Adrenal gland (tissue), 12 donors: ENCODE results near the gene TRAF3IP3. TPM values are rescaled to one million over a fixed set of nuclear protein-coding genes. Genes with fewer than 3 reads are reported as not detected.

Experiments used
- DNase-seq, 7 donors: peaks; one replicate each; pipeline ENCODE4 v3.0.0-alpha.2; 2019 to 2020
- H3K27ac ChIP-seq, 5 donors: fragments of 200-600 bp; sonication (generic) in 4 of 5; 1 replicate in 3 of 5; 2 replicates in 2 of 5; pipeline versions ENCODE4 v1.5.1 to v1.8.0; 2016 to 2020; ENCODE audit warnings: mild to moderate bottlenecking in 1 of 5
- H3K27me3 ChIP-seq: fragments of 200-600 bp; 2 replicates; pipeline ENCODE4 v1.8.0; 2021
- H3K36me3 ChIP-seq, 2 donors: fragments of 200-600 bp; replicated peaks in 1 of 2; 1 replicate in 1 of 2; 2 replicates in 1 of 2; pipeline versions ENCODE4 v1.5.1 to v1.8.0; 2018 to 2022
- H3K4me1 ChIP-seq, 2 donors: fragments of 200-600 bp; replicated peaks in 1 of 2; 1 replicate in 1 of 2; 2 replicates in 1 of 2; pipeline versions ENCODE4 v1.5.1 to v1.8.0; 2018 to 2021
- H3K4me3 ChIP-seq, 4 donors: fragments of 200-600 bp; sonication (generic) in 3 of 4; one replicate each; pipeline ENCODE4 v1.5.1; 2016 to 2018
- H3K9me3 ChIP-seq, 3 donors: fragments of 200-600 bp; sonication (generic) in 1 of 3; replicated peaks in 1 of 3; 1 replicate in 2 of 3; 2 replicates in 1 of 3; pipeline versions ENCODE4 v1.5.1 to v1.8.0; 2016 to 2021
- CTCF ChIP-seq, 6 experiments: fragments of 450-650 bp in 4 of 6; fragments of 200-600 bp in 2 of 6; sonication (generic) in 1 of 6; IDR thresholded peaks; 1 replicate in 5 of 6; 2 replicates in 1 of 6; pipeline versions ENCODE4 v1.5.1 to v1.8.0; 2016 to 2021; ENCODE audit warnings: antibody characterized with exemption in 6 of 6, mild to moderate bottlenecking in 2 of 6, moderate library complexity in 1 of 6
- POLR2A ChIP-seq, 2 donors: fragments of 450-650 bp; IDR thresholded peaks; one replicate each; pipeline ENCODE4 v1.6.1; 2017; ENCODE audit warnings: antibody characterized with exemption in 2 of 2, mild to moderate bottlenecking in 2 of 2, moderate library complexity in 1 of 2
- WGBS, 4 donors: extraction: QIAGEN DNeasy Blood & Tissue Kit in 2 of 4; methylation state at CpG; one replicate each; pipeline versions ENCODE4 v1.1.5 to v1.1.7; 2013 to 2017; 5-methylcytosine and 5-hydroxymethylcytosine counted together
- intact Hi-C, 2 donors: fragments of 100-400 bp; cut with DNase I; formaldehyde crosslinking; loops; one replicate each; pipeline versions ENCODE4 v1.14.1 to v1.15.0; 2022 to 2023
- polyA plus RNA-seq, 3 donors: library from polyadenylated mRNA; stranded (reverse); fragments of 200-250 nt in 2 of 3; fragments of 350-450 nt in 1 of 3; fragmentation: Illumina TruSeq in 1 of 3; extraction: RNeasy Lipid Tissue Mini Kit (QIAGEN cat#74804) in 1 of 3; gene quantifications; one replicate each; pipeline ENCODE4 v1.2.3, GENCODE V29; 2013 to 2014
- total RNA-seq, 9 donors: library from RNA; depleted of rRNA in 4 of 9; stranded (reverse); fragments of >200 nt in 4 of 9; fragments of 120-200 nt in 1 of 9; fragmentation: NEBNext Ultra II Directional in 1 of 9; extraction: Animal tissue kit (Norgen Biotek cat#: 25700) in 1 of 9; gene quantifications; one replicate each; pipeline versions ENCODE4 v1.1.0 to v1.2.4, GENCODE V29; 2013 to 2023
- donor health status: healthy with polysubstance abuse.
- donor health status: Bipolar disorder and iron deficiency.
- donor health status: DM: yes; HTN: yes; CAD: no.
- donor health status: DM: no; HTN: no; CAD: no.
- donor health status: DM: no; HTN: no; CAD: no.
- donor health status: DM: yes; HTN: yes; CAD: no.

Gene TRAF3IP3
- total and polyA plus RNA-seq, 12 donors = 0.88 to 9.8 (median 2.0) TPM

GRCh38 chr1:209717818-209718217 is 38.0 kb upstream of the TRAF3IP3 start:
- peaks cover 4 to 6% of the 10 kb centered on the region in 2 donors for H3K4me1 ChIP-seq
- H3K36me3 ChIP-seq = no peaks in the 10 kb centered on the region
- 81 to 94% (median 88%) methylated on average over 2 of the region's 2 CpGs for WGBS, 4 donors
- no peak for DNase-seq
- intact Hi-C loops = no loop called here
- no peak overlapping the region for H3K4me3 ChIP-seq
- no peaks in the 10 kb centered on the region for H3K27me3 ChIP-seq
- no peak for TF ChIP-seq CTCF (IDR thresholded peaks at IDR 0.05)
- no peak overlapping the region for H3K27ac ChIP-seq
- no peaks in the 10 kb centered on the region for H3K9me3 ChIP-seq

- Histone ChIP-seq H3K27ac (peak overlapping the region in 4 of 5 donors; percentile 0 to 57 (median 47)), H3K4me3 (no peak overlapping the region), H3K27me3 (no peaks in the 10 kb centered on the region), H3K9me3 (no peaks in the 10 kb centered on the region), H3K4me1 (peaks cover 4 to 6% of the 10 kb centered on the region in 2 donors), H3K36me3 (no peaks in the 10 kb centered on the region)
- intact Hi-C loops = no loop called here
- DNase-seq = peak in 5 of 7 donors; percentile 26 to 73 (median 52)
- 62 to 75% (median 64%) methylated on average over 4 of the region's 4 CpGs for WGBS, 4 donors
- TF ChIP-seq CTCF (IDR thresholded peaks at IDR 0.05) (no peak), POLR2A (IDR thresholded peaks at IDR 0.05) (peak in 1 of 2 donors; percentile 11)
These were observed 35.5 kb upstream of the TRAF3IP3 start for GRCh38 chr1:209720326-209720725.

- intact Hi-C loops = no loop called here
- Histone ChIP-seq H3K36me3 (no peaks in the 10 kb centered on the region), H3K27me3 (no peaks in the 10 kb centered on the region), H3K4me1 (peaks cover 4 to 6% of the 10 kb centered on the region in 2 donors), H3K4me3 (no peak overlapping the region), H3K27ac (peak overlapping the region in 4 of 5 donors; percentile 0 to 57 (median 47)), H3K9me3 (no peaks in the 10 kb centered on the region)
- WGBS, 4 donors = 78 to 92% (median 87%) methylated on average over 2 of the region's 2 CpGs
- TF ChIP-seq POLR2A (IDR thresholded peaks at IDR 0.05) (no peak), CTCF (IDR thresholded peaks at IDR 0.05) (no peak)
- no peak for DNase-seq
These were observed 35.0 kb upstream of the TRAF3IP3 start for GRCh38 chr1:209720826-209721225.

- Histone ChIP-seq H3K9me3 (no peaks in the 10 kb centered on the region), H3K4me1 (peaks cover 4 to 6% of the 10 kb centered on the region in 2 donors), H3K27ac (peak overlapping the region in 1 of 5 donors; percentile 43), H3K36me3 (no peaks in the 10 kb centered on the region), H3K27me3 (no peaks in the 10 kb centered on the region), H3K4me3 (no peak overlapping the region)
- no peak for DNase-seq
- WGBS, 4 donors = 89 to 92% (median 91%) methylated on average over 1 of the region's 1 CpG
- intact Hi-C loops = no loop called here
- no peak for TF ChIP-seq POLR2A (IDR thresholded peaks at IDR 0.05)
- TF ChIP-seq CTCF (IDR thresholded peaks at IDR 0.05) = no peak
These were observed 34.5 kb upstream of the TRAF3IP3 start for GRCh38 chr1:209721323-209721722.
